ENCODE results near the gene HIF3A.
"Not testable (repeated sequence)": the region's sequence is repeated elsewhere in the genome, so short reads cannot be mapped to it uniquely, and the experiment has no call there.

Gene HIF3A

DNA sequence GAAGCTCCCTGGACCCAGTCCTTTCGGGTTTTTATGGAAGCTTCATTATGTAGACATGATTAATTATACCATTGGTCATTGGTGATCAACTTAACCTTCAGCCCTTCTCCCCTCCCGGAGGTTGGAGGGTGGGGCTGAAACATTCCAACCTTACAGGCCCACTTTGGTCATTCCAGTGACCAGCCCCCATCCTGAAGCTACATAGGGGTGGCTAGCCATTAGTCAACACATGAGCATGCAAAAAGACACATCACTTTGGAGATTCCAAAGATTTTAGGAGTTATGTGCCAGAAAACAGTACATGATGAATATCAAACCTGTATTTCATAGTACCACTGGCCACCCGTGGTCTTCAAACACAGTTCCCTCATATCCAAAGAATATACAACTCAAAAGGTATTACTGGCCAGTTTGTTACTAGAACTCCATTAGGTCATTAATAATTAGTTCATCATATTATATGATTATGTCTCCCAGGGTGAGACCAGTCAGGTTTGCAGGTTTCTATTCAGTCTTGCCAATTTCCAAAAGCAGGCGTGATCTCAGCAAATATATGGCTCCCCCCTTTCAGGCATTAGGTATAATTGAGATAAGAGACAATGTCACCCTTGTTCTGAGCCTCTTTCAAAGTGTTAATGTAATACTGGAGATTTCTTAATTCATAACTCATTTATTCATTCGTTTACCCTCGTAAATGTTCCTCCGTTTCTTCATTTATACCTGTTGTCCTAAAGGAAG is 61.2 kb downstream of the HIF3A start:
- DNase-seq (ENCODE audit: low read depth in 2 of 2), result no peak

DNA sequence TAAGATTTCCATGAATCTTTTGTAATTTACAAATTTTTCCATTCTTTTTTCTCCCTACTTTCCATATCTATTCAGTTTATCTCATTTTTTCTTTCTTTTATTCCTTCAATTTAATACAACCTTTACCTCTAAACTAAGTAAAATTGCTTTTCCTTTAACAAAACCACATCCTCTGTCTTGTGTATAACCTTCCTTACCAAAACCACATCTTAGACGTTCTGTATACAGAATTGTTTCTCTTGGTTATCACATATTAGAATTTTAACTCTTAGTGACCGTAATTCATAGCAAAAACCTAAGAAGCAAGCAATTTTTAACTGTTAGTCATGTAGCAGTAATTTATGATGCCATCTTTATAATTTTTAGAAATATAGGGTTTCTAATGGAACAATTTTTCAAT is 65.1 kb downstream of the HIF3A start:
- DNase-seq (ENCODE audit: low read depth in 2 of 2), result no peak

DNA sequence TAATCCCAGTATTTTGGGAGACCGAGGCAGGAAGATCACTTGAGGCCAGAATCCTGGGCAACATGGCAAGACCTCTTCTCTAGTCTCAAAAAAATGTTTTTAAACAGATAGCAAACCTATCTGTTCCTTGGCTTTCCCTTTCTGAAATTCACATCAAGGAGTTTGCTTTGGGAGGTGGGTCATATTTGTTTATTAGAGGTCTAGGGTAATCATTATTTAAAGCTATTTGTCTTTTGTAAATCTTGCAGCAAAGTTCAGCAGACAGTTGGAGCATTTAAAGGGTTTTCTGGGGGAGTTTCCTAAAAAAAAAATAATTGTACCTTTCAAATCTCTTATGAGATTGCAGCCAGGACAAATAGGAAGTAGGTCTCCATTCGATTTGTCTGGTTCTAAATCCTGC is 67.5 kb downstream of the HIF3A start:
- DNase-seq (ENCODE audit: low read depth in 2 of 2), result no peak

DNA sequence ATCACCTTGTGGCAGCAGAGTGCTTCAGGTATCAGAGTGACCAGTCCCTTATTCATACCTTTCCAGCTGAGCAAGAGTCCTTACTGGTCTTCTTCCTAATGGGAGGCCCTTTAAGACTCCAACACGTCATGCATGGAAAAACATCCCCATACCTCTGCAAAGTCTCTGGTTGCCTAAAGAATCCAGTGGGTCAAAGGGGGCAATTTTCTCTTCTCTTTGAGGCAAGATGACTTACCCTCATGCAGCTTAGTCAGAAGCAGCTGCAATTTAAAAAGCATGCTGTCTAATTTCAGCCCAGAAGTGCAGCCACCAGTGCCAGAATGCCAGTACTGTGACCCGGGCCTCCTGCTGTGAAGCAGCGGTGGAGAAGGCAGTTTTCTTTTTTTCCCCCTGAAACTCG is 68.7 kb downstream of the HIF3A start:
- no peak for DNase-seq (ENCODE audit: low read depth in 2 of 2)

DNA sequence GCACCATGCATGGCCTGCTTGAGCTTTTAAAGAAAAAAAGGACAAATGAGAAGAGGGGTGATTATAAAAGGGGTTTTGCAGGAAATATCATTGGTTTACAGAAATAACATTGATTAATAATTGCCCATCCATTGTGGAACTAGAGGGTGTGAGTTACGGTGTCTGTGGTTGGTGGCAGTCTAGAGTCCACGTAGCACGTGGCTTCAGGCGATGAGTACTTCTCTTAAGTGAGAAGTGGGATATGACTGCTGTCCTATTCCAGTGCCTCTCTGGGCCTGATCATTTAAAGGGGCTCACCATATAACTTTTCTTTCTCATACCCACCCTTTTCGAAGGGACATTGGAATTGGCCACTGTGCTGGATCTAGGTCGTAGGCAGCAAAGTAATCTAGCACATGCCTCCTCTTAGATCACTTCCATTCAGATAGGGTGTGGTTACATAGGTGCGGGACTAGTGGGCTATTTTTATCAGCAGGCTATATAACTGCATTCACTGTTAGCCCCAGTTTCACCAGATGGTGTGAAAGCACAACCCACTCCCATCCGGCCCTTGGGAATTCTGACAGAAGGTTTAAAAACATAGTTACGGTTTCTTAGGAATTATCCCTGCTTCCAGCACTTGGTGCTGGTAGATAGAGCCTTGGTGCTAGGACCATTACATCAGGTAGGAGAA is 69.9 kb downstream of the HIF3A start:
- no peak for DNase-seq (ENCODE audit: low read depth in 2 of 2)

DNA sequence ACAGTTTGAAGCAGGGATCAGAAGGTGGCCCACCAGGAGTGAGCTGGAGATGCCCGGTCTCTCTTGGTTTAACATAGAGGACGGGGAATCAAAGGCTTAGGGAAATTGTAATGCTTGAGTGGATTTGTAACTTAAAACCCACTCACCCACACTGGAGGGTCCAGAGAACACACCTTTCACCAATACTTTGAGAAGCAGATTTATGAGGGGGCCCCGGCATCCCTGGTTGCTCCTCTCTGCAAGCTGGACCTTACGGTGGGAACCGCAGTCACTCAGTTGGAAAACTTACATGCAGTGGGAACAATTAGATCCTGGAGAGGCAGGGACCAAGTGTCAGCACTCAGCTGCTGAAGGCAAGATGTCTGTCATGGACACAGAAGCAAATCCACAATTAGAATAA is 70.6 kb downstream of the HIF3A start:
- DNase-seq (ENCODE audit: low read depth in 2 of 2), result no peak

DNA sequence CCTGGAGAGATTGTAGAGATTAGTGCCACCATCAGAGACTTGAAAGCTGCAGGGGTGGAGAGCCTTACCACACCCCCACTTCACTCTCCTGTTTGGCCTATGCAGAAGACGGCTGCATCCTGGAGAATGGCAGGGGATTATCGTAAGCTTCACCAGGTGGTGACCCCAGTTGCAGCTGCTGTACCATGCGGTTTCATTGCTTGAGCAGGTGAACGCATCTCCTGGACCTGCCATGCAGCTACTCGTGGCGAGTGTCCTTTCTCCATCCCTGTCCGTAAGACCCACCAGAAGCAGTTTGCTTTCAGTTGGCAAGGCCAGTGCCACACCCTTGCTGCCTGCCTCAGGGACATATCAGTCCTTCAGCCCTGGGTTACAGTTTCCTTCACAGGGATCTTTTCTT is 71.3 kb downstream of the HIF3A start:
- DNase-seq (ENCODE audit: low read depth in 2 of 2), result no peak

DNA sequence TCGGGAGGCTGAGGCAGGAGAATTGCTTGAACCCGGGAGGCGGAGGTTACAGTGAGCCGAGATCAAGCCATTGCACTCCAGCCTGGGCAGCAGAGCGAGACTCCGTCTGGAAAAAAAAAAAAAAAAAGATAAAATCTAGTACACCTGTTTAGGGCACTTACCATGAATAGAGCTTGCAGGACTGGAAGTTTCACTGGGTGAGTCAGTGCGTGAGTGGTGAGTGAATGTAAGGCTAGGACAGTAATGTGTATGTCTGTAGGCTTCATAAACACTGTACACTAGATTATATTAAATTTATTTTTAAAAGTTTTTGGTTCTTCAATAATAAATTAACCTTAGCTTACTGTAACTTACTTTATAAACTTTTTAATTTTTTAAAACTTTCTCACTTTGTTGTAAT is 73.0 kb downstream of the HIF3A start:
- DNase-seq (ENCODE audit: low read depth in 2 of 2), result no peak

DNA sequence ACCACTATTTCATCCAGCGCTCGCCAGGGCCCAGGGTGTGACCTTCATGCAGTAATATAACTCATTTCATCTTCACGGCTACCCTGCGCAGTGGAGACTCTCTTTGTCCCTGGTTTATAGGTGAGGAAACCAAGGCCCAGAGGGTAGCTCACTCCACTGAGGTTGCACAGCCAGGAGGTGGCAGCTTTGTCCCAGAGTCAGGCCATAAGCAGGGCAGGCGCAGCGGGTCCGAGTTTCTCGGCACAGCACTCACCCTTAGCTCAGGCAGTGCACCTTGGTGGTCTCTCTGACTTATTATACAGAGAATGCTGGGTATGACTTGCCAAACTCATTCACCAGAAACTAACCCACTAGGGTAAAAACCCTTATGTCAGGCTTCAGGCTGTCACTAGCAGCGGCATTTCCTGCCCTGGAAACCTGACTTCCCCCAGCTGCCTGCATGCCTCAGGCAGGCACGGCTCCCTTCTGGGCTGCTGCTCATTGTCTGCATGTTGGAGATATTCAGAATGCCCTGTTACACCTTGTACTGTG is 74.6 kb downstream of the HIF3A start:
- DNase-seq (ENCODE audit: low read depth in 2 of 2), result no peak

DNA sequence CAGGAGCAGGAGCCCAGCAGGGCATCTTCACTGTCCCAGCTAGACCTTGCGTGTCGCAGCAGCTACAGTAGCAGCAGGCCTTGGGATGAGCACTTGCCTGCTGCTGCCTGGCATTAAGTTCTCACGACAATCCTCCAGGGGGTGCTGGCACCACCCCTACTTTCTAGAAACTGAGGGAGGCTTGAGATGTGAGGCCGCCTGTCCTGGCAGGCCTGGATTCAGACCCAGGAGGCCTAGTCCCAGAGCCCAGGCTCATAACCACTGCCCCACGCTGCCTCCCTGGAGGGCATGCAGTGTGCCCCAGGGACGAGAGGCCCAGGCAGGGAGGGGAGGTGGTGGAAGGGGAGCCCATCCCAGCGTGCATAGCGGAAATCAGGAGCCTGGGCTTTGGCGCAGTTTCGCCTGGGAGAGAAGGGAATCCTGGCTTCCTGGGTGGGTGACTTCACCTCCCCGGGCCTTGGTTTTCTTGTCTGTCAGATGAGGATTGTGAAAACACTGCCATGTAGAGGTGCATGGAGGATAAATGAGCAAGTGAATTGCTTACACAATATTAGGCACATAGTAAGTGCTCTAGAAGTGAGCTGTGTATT is 76.2 kb downstream of the HIF3A start:
- DNase-seq (ENCODE audit: low read depth in 2 of 2), result no peak

DNA sequence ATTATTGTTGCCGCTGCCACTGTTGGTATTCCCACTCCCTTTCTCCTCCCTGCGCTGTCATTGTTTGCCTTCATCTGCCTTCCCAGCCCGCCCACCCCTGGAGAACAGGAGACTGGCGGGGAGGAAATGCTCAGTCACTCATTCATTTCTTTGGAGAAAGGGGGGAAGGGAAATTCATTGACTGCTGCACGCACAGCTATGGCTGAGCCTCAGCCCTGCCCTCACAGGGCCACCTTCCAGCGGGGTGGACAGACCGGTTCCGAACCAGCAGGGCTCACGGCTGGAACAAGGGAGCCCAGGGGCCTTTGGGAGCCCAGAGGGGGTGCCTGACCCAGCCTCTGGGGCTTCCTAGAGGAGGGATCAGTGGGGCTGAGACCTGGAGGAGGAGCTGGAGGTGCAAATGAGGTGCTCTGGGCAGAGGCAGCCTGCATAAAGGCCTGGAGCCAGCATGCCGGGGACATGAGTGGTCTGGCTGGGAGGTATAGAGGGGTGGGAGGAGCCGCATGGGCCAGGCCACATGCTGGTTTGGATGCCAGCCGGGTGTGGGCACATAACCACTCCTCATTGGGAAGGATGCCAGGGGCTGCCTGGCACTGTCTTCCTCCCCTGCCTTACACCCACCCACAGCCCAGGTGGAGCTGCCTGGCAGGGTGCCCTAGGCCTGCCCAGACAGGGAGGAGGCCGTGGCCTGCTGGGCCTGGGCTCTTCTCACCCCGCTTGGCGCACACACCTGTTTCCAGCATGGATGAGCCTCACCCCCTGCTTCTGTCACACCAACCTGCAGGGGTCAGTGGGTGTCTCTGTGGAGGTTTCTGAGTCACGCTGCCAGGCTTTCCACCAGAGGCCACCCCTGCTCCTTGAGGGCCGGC is 76.9 kb downstream of the HIF3A start:
- DNase-seq (ENCODE audit: low read depth in 2 of 2), result no peak

DNA sequence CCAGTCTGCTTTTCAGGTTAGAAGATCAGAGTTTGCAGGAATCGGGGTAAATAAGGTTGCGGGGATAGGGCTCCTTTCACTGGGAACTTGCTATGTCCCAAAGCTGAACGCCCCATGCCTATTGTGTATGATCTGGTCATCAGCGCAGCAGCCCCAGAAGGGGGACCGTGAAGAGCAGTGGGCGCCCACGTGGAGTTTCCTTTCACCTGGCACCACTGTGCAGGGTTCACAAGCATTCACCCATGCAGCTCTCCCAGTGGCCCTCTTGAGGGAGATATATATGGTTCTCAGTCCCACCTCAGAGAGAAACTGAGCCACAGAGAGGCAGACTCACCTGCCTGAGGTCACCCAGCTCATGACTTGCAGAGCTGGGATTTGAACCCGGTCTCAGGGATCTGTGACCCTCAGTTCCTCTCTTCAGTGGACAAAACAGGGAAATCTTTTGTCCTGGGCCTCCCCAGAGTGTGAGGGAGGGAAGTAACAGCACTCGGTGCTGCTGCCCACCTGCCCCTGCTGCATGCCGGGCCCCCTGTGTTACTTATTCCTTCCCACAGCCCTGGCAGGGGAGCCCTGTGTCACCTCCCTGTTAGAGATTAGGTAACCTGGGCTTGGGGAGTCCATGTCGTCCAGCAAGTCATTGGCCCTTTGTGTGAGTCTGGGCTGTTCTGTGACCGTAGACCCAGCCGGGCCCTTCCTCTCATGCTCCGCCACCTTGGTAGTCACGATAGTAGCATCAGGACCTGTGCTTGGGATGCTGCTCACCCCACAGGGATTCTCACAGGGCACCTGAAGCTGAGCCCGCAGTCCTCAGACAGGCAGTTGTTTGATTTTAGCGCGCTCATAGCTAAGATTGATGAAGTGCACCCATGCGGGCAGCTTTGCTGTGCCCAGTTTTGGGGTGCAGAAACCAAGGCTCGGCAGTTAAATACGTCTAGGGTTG is 78.0 kb downstream of the HIF3A start:
- DNase-seq (ENCODE audit: low read depth in 2 of 2), result no peak

DNA sequence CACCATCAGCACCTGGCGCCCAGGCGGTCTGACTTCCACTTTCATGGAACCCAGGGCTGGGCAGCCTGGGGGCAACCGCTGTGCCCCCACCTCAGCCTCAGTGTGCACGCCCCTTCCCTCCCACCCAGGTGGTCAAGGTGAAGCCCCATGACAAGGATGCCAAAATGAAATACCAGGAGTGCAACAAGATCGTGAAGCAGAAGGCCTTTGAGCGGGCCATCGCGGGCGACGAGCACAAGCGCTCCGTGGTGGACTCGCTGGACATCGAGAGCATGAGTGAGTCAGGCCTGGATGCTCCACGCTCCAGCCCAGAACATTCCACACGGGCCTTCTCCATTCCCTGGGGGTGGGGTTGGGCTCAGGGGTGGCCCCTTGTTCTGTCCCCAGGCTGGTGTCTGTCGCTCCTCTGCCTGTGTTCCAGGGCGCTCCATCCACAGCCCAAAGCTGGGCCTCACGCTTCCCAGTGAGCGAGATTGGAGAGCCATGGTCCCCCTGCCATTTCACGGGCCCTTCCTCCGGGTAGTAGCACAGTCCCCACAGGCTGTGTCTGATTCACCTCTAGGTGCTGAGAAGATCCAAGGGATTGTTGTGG is 78.7 kb downstream of the HIF3A start:
- DNase-seq (ENCODE audit: low read depth in 2 of 2), result not testable (repeated sequence)

DNA sequence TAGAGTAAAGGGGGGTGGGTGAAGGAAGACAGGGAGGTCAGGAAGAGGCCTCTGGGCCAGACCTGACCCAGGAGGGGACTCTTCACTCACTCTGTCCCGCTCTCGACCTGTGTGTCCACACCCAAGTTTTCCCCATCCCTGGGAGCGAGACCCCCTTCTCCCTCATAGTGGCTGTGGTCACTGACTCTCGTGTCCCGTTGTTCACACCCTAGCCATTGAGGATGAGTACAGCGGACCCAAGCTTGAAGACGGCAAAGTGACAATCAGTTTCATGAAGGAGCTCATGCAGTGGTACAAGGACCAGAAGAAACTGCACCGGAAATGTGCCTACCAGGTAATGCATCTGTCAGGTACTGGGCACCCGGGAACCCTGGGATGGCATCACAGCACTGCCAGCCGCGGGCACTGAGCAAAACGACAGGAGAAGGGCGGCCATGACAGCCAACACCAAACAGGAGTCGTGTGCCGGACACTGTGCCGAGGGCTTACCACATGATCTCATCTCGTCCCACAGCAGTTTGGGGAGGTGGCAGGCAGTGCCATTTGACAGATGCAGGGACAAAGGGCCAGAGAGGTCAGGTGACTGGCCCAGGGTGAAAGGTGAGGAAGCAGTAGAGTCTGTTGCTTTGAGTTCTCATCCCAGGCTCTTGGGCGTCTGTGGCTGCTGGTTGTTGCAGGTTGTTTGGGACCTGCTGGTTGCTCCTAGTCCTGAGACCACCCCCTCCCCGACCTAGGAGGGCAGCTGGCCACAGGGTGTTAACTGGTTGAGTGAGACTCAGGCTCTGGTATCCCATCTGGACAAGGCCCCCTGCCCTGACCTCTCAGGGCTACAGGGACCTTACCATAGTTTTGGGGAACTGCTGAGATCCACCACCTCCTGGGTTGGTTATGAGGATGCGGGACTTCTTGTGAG is 79.7 kb downstream of the HIF3A start:
- DNase-seq (ENCODE audit: low read depth in 2 of 2), result no peak

DNA sequence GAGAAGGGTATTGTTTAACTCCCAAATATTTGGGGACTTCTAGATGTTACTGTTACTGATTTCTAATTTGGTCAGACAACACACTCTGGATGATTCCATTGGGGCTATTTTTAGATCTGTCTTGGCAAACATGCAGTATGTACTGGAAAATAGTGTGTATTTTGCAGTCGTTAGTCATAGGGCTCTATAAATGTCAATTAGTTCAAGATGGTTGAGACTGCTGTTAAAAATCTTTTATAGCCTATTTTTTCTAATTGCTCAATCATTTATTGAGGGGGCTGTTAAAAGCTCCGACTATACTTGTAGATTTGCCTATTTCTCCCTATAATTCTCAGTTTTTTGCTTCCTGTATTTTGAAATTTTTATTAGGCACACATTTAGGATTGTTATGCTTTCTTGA is 81.4 kb downstream of the HIF3A start:
- DNase-seq (ENCODE audit: low read depth in 2 of 2), result no peak

DNA sequence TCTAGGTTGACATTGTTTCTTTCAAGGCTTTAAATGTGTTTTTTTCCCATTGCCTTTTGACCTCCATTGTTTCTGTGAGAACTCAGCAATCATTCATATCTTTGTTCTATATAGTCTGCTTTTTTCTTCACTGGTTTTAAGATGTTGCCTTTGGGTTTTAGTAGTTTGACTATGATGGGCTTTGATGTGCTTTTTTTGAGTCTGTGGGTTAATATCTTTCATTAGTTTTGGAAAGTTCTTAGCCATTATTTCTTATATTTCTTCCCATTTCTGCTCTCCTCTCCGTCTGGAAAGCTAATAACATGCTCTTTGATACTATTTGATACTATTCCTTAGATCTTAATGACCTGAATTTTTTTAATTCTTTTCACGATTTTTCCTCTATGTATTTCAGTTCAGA is 83.8 kb downstream of the HIF3A start:
- no peak for DNase-seq (ENCODE audit: low read depth in 2 of 2)

DNA sequence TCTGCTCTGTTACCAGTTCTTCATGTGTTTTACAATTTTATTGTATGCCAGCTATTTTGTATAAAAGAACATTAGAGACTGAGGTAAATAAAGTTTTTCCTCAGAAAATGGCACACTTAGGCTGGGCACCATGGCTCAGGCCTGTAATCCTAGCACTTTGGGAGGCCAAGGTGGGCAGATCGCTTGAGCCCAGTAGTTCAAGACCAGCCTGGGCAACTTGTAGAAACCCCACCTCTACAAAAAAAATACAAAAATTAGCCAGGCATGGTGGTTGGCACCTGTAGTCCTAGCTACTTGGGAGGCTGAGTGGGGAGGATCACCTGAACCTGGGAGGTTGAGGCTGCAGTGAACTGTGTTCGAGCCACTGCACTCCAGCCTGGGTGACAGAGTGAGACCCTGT is 84.5 kb downstream of the HIF3A start:
- DNase-seq (ENCODE audit: low read depth in 2 of 2), result no peak

DNA sequence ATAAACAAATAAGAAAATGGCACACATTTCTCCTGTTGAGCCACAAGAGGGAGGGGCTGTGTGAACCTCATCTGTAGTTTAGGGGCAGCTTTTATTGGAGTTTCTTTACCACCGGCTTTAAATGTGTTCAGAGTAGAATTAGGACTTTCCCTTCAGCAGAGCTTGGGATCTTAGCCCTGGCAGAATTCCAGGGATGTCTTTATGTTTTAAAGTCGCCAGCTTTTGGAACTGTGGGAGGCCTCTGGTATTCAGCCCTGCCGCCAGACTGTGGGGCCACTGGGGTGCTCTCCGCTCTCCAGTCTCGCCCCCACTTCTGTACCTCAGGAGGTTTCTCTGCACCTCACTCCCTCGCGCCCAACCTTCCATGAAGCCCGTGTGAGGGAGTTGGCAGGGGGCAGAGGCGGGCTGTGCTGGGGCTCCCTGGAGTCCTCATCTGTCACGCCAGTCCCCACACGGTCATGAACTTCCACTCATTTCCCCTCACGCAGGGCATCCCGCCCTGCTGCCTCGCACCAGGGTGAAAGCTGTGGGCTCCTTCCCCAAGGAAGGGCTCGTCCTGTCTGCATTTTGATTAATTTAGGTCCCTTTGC is 85.0 kb downstream of the HIF3A start:
- no peak for DNase-seq (ENCODE audit: low read depth in 2 of 2)

DNA sequence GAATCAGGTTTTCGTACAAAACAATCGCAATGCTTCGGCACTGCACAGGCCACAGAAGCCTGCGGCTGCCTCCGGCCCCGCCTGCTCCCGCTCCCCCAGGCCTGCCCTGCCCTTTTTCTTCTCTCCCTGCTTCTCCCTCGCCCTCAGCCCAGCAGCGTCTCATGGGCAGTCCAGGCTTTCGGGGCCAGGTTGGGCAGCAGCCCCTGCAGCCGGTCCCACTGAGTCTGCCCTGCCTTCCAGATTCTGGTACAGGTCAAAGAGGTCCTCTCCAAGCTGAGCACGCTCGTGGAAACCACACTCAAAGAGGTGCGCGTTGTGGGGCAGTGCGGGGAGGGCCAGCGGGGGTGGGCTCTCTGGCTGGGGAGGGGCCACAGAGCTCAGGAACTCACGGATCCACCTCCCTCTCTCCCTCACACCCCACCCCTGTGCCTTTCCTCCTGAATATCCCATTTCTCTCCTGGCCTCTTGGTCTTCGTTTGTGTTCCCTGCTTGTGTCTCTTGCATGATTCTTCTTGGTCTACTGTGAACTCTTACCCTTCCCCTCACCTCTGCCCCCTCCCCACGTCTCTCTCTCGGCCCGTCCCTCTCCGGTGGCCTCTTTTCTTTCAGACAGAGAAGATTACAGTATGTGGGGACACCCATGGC is 86.5 kb downstream of the HIF3A start:
- no peak for DNase-seq (ENCODE audit: low read depth in 2 of 2)

Measured in stimulated activated CD4-positive, alpha-beta T cell treated with anti-CD3 and anti-CD28 coated beads, Interleukin-1b, Interleukin-23, amount 100 ng/mL, for 1 hour (primary cell).